ENCODE results near the gene GJD4.

- TF ChIP-seq CTCF (IDR thresholded peaks at IDR 0.05), result no peak
- TF ChIP-seq POLR2A (IDR thresholded peaks at IDR 0.05), result no peak
These were observed 35.9 kb upstream of the GJD4 start for GRCh38 chr10:35569111-35569707.

All from esophagus squamous epithelium (tissue), 4 donors.